NB4 (cell line): Measurements from ENCODE around the gene PAF1.
"Not testable (repeated sequence)": the region's sequence is repeated elsewhere in the genome, so short reads cannot be mapped to it uniquely, and the experiment has no call there.

ENCODE experiments used
- DNase-seq: peaks from one replicate; pipeline ENCODE4 v3.0.0; 2010; ENCODE audit warnings: low read depth
- H3K4me3 ChIP-seq: one replicate; pipeline ENCODE4 v1.5.1; 2011; ENCODE audit warnings: mild to moderate bottlenecking, low read depth, low read length, moderate library complexity
- MYC ChIP-seq: IDR thresholded peaks from 2 replicates; pipeline ENCODE4 v1.6.1; 2011; ENCODE audit warnings: low read depth, low read length
- POLR2A ChIP-seq: IDR thresholded peaks from 2 replicates; pipeline ENCODE4 v1.6.1; 2011; ENCODE audit warnings: mild to moderate bottlenecking; ENCODE audit not compliant: insufficient read length; ENCODE audit errors: extremely low read depth
- TF ChIP-seq, protein P1 (sequence below): IDR thresholded peaks from 2 replicates; pipeline ENCODE4 v1.6.1; 2011; ENCODE audit warnings: low read depth, low read length
- TF ChIP-seq, protein P2 (sequence below): IDR thresholded peaks from one replicate; pipeline ENCODE4 v1.5.1; 2012; ENCODE audit warnings: low read depth, low read length

The PAF1 gene

DNA sequence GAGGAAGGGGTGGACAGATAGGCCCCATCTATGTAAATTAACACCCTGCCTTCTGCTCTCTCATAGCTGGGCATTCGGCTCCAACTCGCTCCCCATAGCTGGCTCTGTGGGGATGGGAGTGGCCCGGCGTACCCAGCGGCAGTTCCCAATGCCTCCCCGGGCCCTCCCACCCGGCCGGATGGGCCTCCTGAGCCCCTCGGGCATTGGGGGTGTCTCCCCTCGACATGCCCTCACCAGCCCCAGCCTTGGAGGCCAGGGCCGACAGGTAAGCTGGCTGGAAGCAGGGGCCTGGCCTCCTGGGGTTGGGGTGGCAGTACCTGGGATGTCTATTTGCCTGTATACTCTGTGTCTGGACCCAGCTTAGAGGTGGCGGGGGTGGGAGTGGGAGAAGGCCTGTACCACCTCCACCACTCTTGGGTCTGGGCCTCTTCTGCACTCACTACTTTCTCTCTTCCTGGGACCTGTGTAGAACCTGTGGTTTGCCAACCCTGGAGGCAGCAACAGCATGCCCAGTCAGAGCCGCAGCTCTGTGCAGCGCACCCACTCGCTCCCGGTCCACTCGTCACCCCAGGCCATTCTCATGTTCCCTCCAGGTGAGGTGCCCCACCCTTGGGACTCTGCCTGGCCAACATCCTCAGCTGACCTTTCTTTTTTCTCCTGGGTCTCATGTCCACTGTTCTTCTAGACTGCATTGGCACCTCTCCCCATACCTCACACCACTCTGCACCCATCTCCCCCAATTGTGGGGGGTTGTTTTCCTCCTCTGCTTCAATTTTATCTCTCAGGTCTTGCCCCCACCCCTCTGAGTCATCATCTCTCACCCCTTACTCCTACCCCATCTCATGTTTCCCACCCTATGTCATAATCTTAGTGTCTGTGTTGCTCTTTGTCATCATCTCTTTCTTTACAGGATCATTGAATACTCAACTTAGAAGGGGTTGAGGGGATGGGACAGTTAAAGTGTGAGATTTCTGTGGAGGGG, 10.1 kb downstream of the PAF1 start:
- DNase-seq = no peak
- TF ChIP-seq, protein P1, sequence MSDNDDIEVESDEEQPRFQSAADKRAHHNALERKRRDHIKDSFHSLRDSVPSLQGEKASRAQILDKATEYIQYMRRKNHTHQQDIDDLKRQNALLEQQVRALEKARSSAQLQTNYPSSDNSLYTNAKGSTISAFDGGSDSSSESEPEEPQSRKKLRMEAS = no peak
- TF ChIP-seq POLR2A (no peak), MYC (no peak)
- TF ChIP-seq, protein P2, sequence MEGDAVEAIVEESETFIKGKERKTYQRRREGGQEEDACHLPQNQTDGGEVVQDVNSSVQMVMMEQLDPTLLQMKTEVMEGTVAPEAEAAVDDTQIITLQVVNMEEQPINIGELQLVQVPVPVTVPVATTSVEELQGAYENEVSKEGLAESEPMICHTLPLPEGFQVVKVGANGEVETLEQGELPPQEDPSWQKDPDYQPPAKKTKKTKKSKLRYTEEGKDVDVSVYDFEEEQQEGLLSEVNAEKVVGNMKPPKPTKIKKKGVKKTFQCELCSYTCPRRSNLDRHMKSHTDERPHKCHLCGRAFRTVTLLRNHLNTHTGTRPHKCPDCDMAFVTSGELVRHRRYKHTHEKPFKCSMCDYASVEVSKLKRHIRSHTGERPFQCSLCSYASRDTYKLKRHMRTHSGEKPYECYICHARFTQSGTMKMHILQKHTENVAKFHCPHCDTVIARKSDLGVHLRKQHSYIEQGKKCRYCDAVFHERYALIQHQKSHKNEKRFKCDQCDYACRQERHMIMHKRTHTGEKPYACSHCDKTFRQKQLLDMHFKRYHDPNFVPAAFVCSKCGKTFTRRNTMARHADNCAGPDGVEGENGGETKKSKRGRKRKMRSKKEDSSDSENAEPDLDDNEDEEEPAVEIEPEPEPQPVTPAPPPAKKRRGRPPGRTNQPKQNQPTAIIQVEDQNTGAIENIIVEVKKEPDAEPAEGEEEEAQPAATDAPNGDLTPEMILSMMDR = no peak
- H3K4me3 ChIP-seq = no peak overlapping the region

DNA sequence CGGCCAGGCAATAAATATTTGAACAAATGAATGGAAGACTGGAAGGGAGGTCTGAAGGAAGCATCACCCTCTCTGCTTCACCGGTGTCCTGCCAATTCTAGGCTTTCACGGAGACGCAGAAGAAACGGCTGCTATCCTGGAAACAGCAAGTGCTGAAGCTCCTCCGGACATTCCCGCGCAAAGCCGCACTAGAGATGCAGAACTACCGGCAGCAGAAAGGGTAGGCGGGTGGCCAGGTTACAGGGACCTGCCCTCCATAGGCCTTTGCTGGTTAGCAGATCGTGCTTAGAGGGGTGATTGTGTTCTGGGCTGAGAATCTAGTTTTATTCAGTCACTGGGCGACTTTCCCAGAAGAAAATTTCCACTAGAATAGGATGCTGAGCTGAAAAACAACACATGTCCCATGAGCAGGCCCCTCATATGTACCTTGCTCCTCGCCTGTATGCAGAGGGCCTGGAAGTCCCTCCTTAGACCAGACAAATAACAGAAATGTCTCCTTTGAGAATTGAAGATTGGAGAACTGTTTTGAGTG, 11.0 kb downstream of the PAF1 start:
- TF ChIP-seq, protein P2 = no peak
- TF ChIP-seq, protein P1 = no peak
- TF ChIP-seq POLR2A (no peak), MYC (no peak)
- no peak overlapping the region for H3K4me3 ChIP-seq
- DNase-seq = no peak

DNA sequence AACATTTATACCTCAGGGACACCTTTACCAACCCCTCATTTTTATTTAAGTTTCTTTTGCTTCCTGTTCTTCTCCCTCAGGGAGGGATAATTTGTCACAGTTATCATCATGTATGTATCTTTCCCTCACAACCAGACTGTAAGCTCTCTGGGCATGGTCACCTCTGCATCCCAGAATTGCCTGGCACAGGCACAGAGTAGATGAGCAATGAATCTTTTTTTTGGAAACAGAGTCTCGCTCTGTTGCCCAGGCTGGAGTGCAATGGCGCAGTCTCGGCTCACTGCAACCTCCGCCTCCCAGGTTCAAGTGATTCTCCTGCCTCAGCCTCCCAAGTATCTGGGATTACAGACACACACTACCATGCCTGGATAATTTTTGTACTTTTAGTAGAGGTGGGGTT, 11.5 kb downstream of the PAF1 start:
- DNase-seq, H3K4me3 ChIP-seq: not testable (repeated sequence)

DNA sequence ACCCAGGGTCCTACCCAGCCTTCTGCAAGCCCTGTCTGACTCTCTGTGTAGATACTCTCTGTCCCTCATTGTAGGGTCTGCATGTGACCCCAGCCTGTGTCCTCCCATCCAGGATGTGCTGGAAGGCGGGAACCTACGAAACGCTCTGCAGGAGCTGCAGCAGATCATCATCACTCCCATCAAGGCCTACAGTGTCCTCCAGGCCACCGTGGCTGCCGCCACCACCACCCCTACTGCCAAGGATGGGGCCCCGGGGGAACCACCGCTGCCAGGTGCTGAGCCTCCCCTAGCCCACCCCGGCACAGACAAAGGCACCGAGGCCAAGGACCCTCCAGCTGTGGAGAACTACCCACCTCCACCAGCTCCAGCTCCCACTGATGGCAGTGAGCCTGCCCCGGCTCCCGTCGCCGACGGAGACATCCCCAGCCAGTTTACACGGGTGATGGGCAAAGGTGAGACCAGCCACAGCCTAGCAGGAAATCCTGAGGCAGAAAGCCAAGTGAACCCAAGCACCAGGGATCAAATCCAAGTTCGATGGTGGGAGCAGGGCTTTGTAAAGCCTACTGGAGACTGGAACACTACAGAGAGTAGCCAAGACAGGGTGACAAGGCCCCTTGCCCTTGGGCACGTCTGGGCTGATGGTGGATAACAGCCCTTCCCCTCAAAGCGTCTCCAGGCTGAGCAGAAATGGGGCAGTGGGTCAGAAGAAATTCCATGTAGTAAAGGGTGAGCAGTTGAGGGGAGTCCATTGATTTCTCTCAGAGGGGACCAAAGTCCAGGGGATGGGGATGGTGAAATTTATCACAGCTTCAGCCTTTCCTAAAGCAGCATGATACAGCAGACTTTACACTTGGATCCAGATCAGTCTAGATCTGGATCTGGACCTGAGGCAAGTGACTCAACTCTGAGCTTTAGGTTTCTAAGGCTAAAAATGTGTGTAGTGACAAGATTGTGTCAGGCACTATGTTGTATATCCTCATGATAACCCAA, 13.2 kb downstream of the PAF1 start:
- TF ChIP-seq, protein P1 = no peak
- TF ChIP-seq, protein P2 = no peak
- TF ChIP-seq MYC = no peak
- no peak for TF ChIP-seq POLR2A
- H3K4me3 ChIP-seq = no peak overlapping the region
- no peak for DNase-seq

DNA sequence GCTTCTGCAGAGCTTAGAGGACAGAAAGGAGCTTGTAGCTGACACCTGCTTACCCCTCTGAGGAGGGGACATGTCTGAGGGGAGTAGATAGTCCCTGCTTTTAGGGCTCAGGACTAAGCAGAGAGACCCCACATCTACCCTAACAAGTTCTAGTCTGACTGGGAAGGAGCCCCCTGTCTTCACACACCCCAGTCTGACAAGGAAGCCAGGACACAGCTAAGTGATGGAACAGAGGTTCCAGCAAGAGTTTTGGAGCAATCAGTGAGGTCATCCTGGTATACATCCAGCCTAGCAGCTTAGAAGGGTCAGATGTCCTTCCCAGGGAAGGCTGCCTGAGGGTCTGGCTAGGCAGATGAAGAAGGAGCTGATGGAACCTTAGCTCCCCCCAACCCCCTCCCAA, 15.0 kb downstream of the PAF1 start:
- H3K4me3 ChIP-seq = no peak overlapping the region
- DNase-seq = no peak
- TF ChIP-seq POLR2A = no peak

DNA sequence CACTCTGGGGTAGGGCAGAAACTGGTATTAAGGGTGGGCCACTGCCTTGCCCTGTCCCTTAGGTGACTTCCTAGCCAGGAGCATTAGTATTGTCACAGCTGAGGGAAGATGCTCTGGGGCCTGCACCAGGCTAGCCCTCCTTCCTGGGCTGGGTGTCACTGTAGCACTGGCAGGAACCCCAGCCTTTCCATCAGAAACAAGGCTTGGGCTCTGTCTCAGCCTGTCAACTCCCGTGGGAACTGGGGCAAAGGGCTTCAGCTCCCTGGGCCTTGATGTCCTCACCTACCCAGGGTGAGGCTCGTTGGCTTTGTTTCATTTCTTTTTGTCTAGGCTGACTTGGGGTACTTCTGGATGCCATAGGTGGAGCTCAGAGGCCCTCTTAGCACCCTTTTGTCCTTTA, 18.0 kb downstream of the PAF1 start:
- no peak overlapping the region for H3K4me3 ChIP-seq
- no peak for DNase-seq

More for the DNA sequence above, 18.0 kb downstream of the PAF1 start:
- TF ChIP-seq, protein P2 = no peak
